ENCODE data around the gene COG7. TPM values are rescaled to one million over a fixed set of nuclear protein-coding genes. Genes with fewer than 3 reads are reported as not detected.
A peak's percentile ranks its signal among the peaks of the same experiment; 100 is the strongest.

The COG7 gene
- total RNA-seq (2021) (21.6 to 22.6 TPM (median 21.9 TPM) in 3 replicates), Bru-seq, nascent RNA (percentile 64 among the genes with signal in this experiment)
- long read RNA-seq, experiment 1, transcript COG7-201 (17 exons, 2,926 nt) = major isoform, 49 of 75 reads
- long read RNA-seq, experiment 1, partial matches to known transcripts = 8 of 75 reads
- long read RNA-seq, experiment 1, other reads (novel, unspliced or antisense) = 18 of 75 reads
- long read RNA-seq, experiment 2, transcript COG7-201 (17 exons, 2,926 nt) = major isoform, 11 of 23 reads
- long read RNA-seq, experiment 2, partial matches to known transcripts = 3 of 23 reads
- long read RNA-seq, experiment 2, other reads (novel, unspliced or antisense) = 8 of 23 reads
- long read RNA-seq, experiment 3, partial matches to known transcripts = 1 of 3 reads
- long read RNA-seq, experiment 3, other reads (novel, unspliced or antisense) = 0 of 3 reads

GRCh38 chr16:23452572-23453337 is at the start of gene COG7:
Gene COG7, minus strand, starts transcription at chr16:23453189. Its CDS starts 195 bp downstream, at chr16:23452994.
- H3K27ac Mint-ChIP-seq = peak within 1 kb of the TSS; percentile 88
- DNase-seq (ENCODE audit: low spot score) (peak; percentile 88), ATAC-seq (peak; percentile 89)
- H3K4me1 Mint-ChIP-seq = peaks cover 6% of the 10 kb centered on the region
- H3K27me3 Mint-ChIP-seq (ENCODE audit: low read depth) = no peaks in the 10 kb centered on the region
- H3K9me3 Mint-ChIP-seq = no peaks in the 10 kb centered on the region
- no peaks in the 10 kb centered on the region for H3K36me3 Mint-ChIP-seq
- ChIA-PET POLR2A (interaction anchor here (1.3 kb wide), 1 partner anchor 105 kb away, joined by 3 read pairs; the partner anchor contains the start of gene UBFD1), CTCF (interaction anchor here (1.0 to 2.1 kb wide), 3 partner anchors 17 to 144 kb away, joined by 3 to 18 read pairs (median 3); no protein-coding TSS in a partner anchor)
- peak within 1 kb of the TSS; percentile 86 for H3K4me3 Mint-ChIP-seq
- peak; percentile 42; the same call in 1 of the 2 replicates for TF ChIP-seq SMAD3 (CRISPR knock-in tag; IDR thresholded peaks at IDR 0.05; ENCODE audit: borderline replicate concordance)
- TF ChIP-seq FOXP4 (CRISPR knock-in tag; IDR thresholded peaks at IDR 0.05) = peak; percentile 71; the same call in 1 of the 2 replicates
- TF ChIP-seq ZNF121 (CRISPR knock-in tag; IDR thresholded peaks at IDR 0.05) = no peak
- no peak for TF ChIP-seq GTF2I (CRISPR knock-in tag; conservative IDR thresholded peaks at IDR 0.05)
- TF ChIP-seq MAX (CRISPR knock-in tag; IDR thresholded peaks at IDR 0.05) = peak; percentile 56
- no peak for TF ChIP-seq FOXJ3 (CRISPR knock-in tag; IDR thresholded peaks at IDR 0.05; ENCODE audit: borderline replicate concordance)
- peak; percentile 96 for TF ChIP-seq FOXP1 (CRISPR knock-in tag; IDR thresholded peaks at IDR 0.05; ENCODE audit: borderline replicate concordance)
- TF ChIP-seq STAT6 (CRISPR knock-in tag; conservative IDR thresholded peaks at IDR 0.05; ENCODE audit: low read depth) = no peak
- TF ChIP-seq GABPB1 (CRISPR knock-in tag; IDR thresholded peaks at IDR 0.05) = peak; percentile 83
- TF ChIP-seq ATF1 (CRISPR knock-in tag; IDR thresholded peaks at IDR 0.05) = no peak
- TF ChIP-seq PRDM15 (CRISPR knock-in tag; IDR thresholded peaks at IDR 0.05) = no peak
- no peak for TF ChIP-seq ZSCAN18 (CRISPR knock-in tag; IDR thresholded peaks at IDR 0.05)
- no peak for TF ChIP-seq SOX15 (CRISPR knock-in tag; IDR thresholded peaks at IDR 0.05)
- no peak for TF ChIP-seq USF1 (CRISPR knock-in tag; IDR thresholded peaks at IDR 0.05)
- TF ChIP-seq E2F5 (CRISPR knock-in tag; IDR thresholded peaks at IDR 0.05) = 0 out of 2 replicates have a peak, but pooled peaks have one; percentile 38
- no peak for TF ChIP-seq ZNF281 (CRISPR knock-in tag; IDR thresholded peaks at IDR 0.05)
